ENCODE measurements around the gene GABRG3.

DNA sequence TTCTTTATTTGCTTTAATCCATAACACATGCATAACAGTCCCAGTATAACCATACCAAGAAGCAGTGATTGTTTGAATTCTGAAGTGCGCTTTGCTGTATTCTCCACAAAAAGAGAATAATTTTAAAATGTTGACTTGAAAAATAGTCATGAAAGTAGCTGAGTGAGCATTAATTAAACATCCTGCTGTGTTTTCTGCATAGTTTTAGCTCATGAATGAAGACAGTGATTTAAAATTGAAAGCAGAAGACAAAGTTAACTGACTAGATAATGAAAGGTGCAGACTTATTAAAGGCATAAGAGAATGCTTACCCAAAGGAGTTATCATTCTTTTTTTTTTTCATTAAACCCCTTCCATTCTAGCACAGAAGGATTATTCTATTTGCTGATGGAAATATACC, 143.5 kb downstream of the GABRG3 start:
- TF ChIP-seq, protein P1, sequence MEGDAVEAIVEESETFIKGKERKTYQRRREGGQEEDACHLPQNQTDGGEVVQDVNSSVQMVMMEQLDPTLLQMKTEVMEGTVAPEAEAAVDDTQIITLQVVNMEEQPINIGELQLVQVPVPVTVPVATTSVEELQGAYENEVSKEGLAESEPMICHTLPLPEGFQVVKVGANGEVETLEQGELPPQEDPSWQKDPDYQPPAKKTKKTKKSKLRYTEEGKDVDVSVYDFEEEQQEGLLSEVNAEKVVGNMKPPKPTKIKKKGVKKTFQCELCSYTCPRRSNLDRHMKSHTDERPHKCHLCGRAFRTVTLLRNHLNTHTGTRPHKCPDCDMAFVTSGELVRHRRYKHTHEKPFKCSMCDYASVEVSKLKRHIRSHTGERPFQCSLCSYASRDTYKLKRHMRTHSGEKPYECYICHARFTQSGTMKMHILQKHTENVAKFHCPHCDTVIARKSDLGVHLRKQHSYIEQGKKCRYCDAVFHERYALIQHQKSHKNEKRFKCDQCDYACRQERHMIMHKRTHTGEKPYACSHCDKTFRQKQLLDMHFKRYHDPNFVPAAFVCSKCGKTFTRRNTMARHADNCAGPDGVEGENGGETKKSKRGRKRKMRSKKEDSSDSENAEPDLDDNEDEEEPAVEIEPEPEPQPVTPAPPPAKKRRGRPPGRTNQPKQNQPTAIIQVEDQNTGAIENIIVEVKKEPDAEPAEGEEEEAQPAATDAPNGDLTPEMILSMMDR (conservative IDR thresholded peaks at IDR 0.05; ENCODE audit: low read depth, low read length), result no peak
- no peak for TF ChIP-seq SMC3 (IDR thresholded peaks at IDR 0.05; ENCODE audit: low read depth, low read length)
- no peak for TF ChIP-seq RAD21 (IDR thresholded peaks at IDR 0.05; ENCODE audit: low read length)
- TF ChIP-seq, protein P2, sequence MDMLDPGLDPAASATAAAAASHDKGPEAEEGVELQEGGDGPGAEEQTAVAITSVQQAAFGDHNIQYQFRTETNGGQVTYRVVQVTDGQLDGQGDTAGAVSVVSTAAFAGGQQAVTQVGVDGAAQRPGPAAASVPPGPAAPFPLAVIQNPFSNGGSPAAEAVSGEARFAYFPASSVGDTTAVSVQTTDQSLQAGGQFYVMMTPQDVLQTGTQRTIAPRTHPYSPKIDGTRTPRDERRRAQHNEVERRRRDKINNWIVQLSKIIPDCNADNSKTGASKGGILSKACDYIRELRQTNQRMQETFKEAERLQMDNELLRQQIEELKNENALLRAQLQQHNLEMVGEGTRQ (IDR thresholded peaks at IDR 0.05; ENCODE audit: low read depth, low read length), result no peak
- TF ChIP-seq BHLHE40 (IDR thresholded peaks at IDR 0.05; ENCODE audit: low read depth, low read length), result no peak

Data from IMR-90 (cell line).